GM12874 (cell line): ENCODE data around the gene KLHL28.

Experiments used
- TF ChIP-seq, protein P1 (sequence below): IDR thresholded peaks from 2 replicates; pipeline ENCODE4 v1.5.1; 2011; ENCODE audit warnings: low read depth, mild to moderate bottlenecking, control low read depth, low read length, moderate library complexity; ENCODE audit not compliant: insufficient read depth

KLHL28 gene

DNA sequence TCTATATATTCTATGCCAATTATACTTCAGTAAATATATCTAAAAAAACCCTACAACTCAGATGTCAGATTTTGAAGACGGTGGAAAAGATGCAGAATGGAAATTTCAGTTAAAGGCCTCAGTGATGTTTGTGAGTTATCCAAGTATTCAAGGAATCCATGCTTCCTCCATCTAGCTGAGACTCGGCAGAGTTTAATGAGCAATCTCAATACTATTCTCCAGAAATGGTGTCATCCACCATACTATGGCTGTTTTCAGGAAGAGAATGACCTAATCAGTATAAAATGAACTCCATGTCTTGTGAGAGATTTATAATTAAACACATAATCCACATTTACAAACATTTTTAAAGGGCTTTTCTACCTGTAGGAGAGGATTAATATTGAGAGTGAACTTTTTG is 66.0 kb downstream of the KLHL28 start:
- TF ChIP-seq, protein P1, sequence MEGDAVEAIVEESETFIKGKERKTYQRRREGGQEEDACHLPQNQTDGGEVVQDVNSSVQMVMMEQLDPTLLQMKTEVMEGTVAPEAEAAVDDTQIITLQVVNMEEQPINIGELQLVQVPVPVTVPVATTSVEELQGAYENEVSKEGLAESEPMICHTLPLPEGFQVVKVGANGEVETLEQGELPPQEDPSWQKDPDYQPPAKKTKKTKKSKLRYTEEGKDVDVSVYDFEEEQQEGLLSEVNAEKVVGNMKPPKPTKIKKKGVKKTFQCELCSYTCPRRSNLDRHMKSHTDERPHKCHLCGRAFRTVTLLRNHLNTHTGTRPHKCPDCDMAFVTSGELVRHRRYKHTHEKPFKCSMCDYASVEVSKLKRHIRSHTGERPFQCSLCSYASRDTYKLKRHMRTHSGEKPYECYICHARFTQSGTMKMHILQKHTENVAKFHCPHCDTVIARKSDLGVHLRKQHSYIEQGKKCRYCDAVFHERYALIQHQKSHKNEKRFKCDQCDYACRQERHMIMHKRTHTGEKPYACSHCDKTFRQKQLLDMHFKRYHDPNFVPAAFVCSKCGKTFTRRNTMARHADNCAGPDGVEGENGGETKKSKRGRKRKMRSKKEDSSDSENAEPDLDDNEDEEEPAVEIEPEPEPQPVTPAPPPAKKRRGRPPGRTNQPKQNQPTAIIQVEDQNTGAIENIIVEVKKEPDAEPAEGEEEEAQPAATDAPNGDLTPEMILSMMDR: no peak

DNA sequence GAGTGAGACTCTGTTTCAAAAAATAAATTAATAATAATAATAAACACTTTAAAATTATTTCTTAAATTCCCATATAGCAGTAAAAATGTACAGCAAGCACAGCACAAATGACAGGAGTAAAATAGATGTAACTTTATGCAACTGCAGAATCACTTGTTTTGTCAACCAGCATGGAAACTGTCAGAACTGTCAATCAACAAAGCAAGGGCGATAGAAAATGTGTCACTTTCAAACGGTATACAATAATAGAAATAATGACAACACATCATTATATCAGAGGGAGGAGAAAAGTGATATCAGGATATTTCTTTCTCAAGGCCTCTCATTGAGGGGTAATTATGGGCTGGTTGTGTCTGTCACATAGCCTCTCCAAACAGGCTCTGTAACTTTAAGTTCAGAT is 68.2 kb downstream of the KLHL28 start:
- TF ChIP-seq, protein P1: no peak

DNA sequence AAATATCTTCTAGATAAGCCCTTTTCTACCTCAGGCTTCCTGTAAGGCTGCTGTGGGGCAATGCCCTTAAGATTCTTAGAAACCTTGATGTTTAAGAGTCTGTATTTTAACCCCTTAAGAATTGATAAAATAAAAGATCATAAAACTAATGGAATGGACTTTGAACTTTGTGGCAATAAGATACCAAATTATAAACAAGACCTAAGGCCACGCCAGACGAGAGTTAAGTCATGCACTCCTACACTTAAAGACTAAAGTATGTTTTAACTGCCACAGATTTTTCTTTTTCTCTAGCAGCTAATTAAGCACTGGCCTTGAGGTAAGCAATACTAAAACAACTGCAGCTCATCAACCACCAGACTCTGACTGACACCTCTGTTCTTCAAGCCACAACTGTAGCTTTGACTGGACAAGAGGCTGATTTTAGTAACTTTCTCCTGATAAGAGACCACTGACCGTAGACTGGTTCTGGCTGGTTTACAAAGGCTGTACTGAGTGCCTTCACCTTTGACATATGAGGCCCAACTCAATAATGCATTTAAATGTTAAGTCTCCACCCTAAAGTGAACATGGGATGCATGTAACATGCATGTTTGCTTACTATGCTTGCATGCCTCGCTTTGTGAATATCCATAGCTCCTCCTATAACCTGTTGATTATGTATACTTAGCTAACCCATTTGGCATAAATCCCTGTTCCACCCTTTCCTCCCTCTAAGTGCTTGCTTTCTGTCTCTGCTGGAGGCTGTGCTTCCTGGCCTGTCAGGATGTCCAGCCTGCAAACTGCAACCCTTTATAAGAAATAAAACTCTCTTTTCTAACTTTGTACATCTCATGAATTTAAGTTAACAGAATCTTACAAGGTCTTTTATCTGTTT is 71.9 kb downstream of the KLHL28 start:
- TF ChIP-seq, protein P1: no peak

DNA sequence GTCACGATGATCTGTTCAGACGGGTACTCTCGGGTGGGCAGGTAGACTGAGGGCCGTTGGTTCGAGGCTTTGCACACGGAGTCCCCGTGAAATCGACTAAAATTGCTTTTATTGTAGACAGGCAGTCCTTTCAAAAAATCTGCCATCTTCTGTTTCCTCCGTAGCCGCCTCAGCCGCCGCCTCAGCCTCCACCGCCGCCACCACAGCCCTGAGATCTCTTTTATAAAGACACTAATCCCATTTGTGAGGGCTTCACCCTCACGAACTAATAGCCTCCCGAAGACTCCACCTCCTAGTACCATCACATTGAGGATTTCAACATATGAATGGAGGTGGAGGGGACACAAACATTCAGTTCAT is 74.2 kb downstream of the KLHL28 start:
- TF ChIP-seq, protein P1: no peak

DNA sequence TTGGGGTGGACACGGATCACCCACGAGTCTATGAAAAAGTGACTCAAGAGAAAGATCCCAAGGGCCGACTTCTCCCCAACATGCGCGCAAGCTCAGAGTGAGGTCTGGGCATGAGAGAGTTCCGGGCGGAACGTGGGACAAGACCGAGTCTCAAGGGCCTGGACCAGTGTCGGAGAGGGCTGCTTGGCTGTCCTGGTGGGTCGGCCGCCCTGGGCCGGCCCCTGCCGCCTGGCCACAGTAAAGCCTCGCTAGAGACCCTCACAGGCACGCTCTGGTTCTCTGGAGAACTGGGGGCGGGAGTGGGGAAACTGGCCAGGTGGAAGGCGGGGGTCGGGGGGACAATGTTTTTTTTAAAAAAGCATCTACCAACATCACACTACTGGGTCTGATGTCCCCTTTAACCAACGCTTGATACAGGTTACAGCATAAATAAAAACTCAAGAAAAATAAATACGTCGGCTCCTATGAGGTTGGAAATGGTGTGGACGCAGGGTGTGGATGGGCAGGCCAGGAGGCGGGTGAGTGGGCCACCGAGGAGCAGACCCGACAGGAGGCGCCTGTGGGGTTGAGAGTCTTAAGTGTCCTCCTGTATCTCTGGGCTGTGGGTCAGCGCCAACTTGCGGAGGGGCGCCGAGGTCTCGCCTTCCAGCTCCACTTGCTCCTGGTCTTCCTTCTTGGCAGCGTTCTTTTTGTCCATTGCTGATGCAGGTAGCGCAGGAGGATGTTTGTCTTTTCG is 74.7 kb downstream of the KLHL28 start:
- TF ChIP-seq, protein P1: no peak

DNA sequence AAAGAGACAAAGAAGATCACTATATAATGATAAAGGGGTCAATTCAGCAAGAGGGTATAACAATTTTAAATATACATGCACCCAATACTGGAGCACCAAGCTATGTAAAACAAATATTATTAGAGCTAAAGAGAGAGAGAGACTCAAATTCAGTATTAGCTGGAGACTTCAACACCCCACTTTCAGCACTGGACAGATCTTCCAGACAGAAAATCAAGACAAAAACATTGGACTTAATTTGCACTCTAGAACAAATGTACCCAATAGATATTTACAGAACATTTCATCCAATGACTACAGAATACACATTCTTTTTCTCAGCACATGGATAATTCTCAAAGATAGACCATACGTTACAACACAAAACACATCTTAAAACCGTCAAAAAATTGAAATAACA is 81.0 kb downstream of the KLHL28 start:
- TF ChIP-seq, protein P1: no peak
